ENCODE measurements around the gene TRPM1.

- TF ChIP-seq CTCF (conservative IDR thresholded peaks at IDR 0.05; ENCODE audit: low read length) (no peak), EZH2phosphoT487 (IDR thresholded peaks at IDR 0.05; ENCODE audit: borderline replicate concordance, low read depth, low read length) (no peak)
These were observed 54.7 kb downstream of the TRPM1 start for GRCh38 chr15:31046759-31047359.

Measured in OCI-LY7 (cell line).